Endodermal cell (in vitro differentiated cells): ENCODE measurements around the gene ROR2. TPM values are rescaled to one million over a fixed set of nuclear protein-coding genes. Genes with fewer than 3 reads are reported as not detected.

ENCODE experiments used
- DNase-seq: peaks from one replicate; pipeline ENCODE4 v3.0.0-alpha.2; 2017
- H3K27ac ChIP-seq: 2 replicates; pipeline ENCODE4 v1.5.1; 2013; ENCODE audit warnings: mild to moderate bottlenecking, low read depth, low read length, moderate library complexity
- H3K27me3 ChIP-seq: 2 replicates; pipeline ENCODE4 v1.6.1; 2013; ENCODE audit warnings: mild to moderate bottlenecking, low read length, moderate library complexity; ENCODE audit not compliant: insufficient read depth, control insufficient read depth, poor library complexity, severe bottlenecking
- H3K36me3 ChIP-seq: 2 replicates; pipeline ENCODE4 v1.7.0; 2013; ENCODE audit warnings: mild to moderate bottlenecking, low read length, moderate library complexity; ENCODE audit not compliant: control insufficient read depth, insufficient read depth
- H3K4me1 ChIP-seq: one replicate; pipeline ENCODE4 v1.7.0; 2013; ENCODE audit warnings: low read length; ENCODE audit not compliant: control insufficient read depth, insufficient read depth
- H3K4me3 ChIP-seq: 2 replicates; pipeline ENCODE4 v1.5.1; 2013; ENCODE audit warnings: mild to moderate bottlenecking, low read length, moderate library complexity
- H3K9ac ChIP-seq: 2 replicates; pipeline ENCODE4 v1.6.1; 2013; ENCODE audit warnings: mild to moderate bottlenecking, low read length, moderate library complexity; ENCODE audit not compliant: poor library complexity, severe bottlenecking; ENCODE audit errors: extremely low read depth
- H3K9me3 ChIP-seq: 2 replicates; pipeline ENCODE4 v1.6.1; 2013; ENCODE audit warnings: mild to moderate bottlenecking, low read length, moderate library complexity; ENCODE audit not compliant: control insufficient read depth
- H3K27ac Mint-ChIP-seq: 2 replicates; pipeline ENCODE4 v1.8.0; 2020; ENCODE audit warnings: mixed read lengths
- H3K27me3 Mint-ChIP-seq: 2 replicates; pipeline ENCODE4 v1.8.0; 2021; ENCODE audit warnings: mild to moderate bottlenecking, mixed read lengths; ENCODE audit not compliant: insufficient read depth
- H3K36me3 Mint-ChIP-seq: 2 replicates; pipeline ENCODE4 v1.8.0; 2020; ENCODE audit warnings: low read depth, mixed read lengths
- H3K4me1 Mint-ChIP-seq: 2 replicates; pipeline ENCODE4 v1.8.0; 2020; ENCODE audit warnings: mixed read lengths
- H3K4me3 Mint-ChIP-seq: 2 replicates; pipeline ENCODE4 v1.8.0; 2020; ENCODE audit warnings: mild to moderate bottlenecking, moderate library complexity, mixed read lengths
- H3K9me3 Mint-ChIP-seq: 2 replicates; pipeline ENCODE4 v1.8.0; 2020; ENCODE audit warnings: mild to moderate bottlenecking, mixed read lengths
- WGBS, 2 experiments: methylation state at CpG; one replicate each; pipeline versions ENCODE4 v1.1.5 to v1.1.7; 2013; ENCODE audit warnings: missing lambda C conversion rate in 2 of 2, mixed read lengths in 1 of 2; ENCODE audit not compliant: insufficient coverage in 1 of 2, insufficient read length in 1 of 2; 5-methylcytosine and 5-hydroxymethylcytosine counted together
- total RNA-seq, 2 donors: library from RNA; stranded (reverse); fragmentation: NEBNext Ultra II Directional in 1 of 2; extraction: Animal tissue kit (Norgen Biotek cat#: 25700) in 1 of 2; gene quantifications; 2 replicates in 1 of 2; 3 replicates in 1 of 2; pipeline ENCODE4 v1.2.1, GENCODE V29; 2021
- TF ChIP-seq, protein P1 (sequence below): fragments of 200-600 bp; sonication (generic); conservative IDR thresholded peaks from 2 replicates; pipeline ENCODE4 v1.5.0; 2021; ENCODE audit warnings: antibody characterized with exemption, mild to moderate bottlenecking

ROR2 gene
- total RNA-seq, 2 donors from 2014 or later, result 104 to 160 TPM

DNA sequence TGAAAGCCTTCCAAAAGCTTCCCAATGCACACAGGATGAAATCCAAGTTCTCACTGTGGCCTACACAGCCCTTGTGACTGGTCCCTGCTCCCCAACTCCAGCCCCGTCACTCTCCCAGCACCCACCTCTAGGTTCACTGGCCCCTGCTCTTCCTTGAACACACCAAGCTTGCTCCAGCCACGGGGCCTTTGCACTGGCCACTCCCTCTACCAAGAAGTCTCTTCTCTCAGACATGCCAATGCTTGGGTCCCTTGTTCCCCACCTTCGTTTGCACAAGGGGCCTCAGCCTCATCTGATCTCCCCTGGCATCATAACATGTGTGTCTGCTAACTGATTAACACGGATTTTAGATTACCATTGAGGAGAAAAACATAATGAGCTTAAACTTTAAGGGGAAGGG is 56.0 kb downstream of the ROR2 start:
- Histone ChIP-seq H3K27ac (no peak overlapping the region), H3K9me3 (no peaks in the 10 kb centered on the region), H3K9ac (no peak overlapping the region), H3K27me3 (no peaks in the 10 kb centered on the region), H3K36me3 (peaks cover 67% of the 10 kb centered on the region), H3K4me3 (no peak overlapping the region), H3K4me1 (peaks cover 49% of the 10 kb centered on the region)
- Mint-ChIP-seq H3K27me3 (no peaks in the 10 kb centered on the region), H3K4me1 (peaks cover 76% of the 10 kb centered on the region), H3K9me3 (no peaks in the 10 kb centered on the region), H3K4me3 (no peak overlapping the region), H3K36me3 (peaks cover 25% of the 10 kb centered on the region), H3K27ac (peak overlapping the region; percentile 56)
- TF ChIP-seq, protein P1, sequence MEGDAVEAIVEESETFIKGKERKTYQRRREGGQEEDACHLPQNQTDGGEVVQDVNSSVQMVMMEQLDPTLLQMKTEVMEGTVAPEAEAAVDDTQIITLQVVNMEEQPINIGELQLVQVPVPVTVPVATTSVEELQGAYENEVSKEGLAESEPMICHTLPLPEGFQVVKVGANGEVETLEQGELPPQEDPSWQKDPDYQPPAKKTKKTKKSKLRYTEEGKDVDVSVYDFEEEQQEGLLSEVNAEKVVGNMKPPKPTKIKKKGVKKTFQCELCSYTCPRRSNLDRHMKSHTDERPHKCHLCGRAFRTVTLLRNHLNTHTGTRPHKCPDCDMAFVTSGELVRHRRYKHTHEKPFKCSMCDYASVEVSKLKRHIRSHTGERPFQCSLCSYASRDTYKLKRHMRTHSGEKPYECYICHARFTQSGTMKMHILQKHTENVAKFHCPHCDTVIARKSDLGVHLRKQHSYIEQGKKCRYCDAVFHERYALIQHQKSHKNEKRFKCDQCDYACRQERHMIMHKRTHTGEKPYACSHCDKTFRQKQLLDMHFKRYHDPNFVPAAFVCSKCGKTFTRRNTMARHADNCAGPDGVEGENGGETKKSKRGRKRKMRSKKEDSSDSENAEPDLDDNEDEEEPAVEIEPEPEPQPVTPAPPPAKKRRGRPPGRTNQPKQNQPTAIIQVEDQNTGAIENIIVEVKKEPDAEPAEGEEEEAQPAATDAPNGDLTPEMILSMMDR, result no peak
- 90 to 92% methylated on average over 1 to 4 of the region's 4 CpGs for WGBS, 2 experiments
- DNase-seq, result no peak

DNA sequence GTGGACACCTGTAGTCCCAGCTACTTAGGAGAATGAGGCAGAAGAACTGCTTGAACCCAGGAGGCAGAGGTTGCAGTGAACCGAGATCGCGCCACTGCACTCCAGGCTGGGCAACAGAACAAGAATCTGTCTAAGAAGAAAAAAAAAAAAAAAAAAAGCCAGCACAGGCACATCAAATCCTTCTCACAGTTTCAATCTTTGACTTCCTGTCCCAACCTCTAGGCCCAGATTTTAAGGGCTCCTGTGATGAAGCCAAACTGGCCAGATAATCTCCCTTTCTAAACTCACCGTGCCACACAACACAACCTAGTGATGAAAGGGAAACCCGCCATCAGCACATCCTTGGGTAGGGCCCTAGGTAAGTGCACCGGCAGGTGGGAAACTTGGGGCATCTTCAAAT is 58.1 kb downstream of the ROR2 start:
- H3K4me3 ChIP-seq, result no peak overlapping the region
- Mint-ChIP-seq H3K9me3 (no peaks in the 10 kb centered on the region), H3K27me3 (peaks cover 4% of the 10 kb centered on the region), H3K36me3 (peaks cover 11% of the 10 kb centered on the region), H3K4me1 (peaks cover 76% of the 10 kb centered on the region), H3K27ac (no peak overlapping the region), H3K4me3 (no peak overlapping the region)
- DNase-seq, result no peak
- no peaks in the 10 kb centered on the region for H3K9me3 ChIP-seq
- H3K27ac ChIP-seq, result no peak overlapping the region
- peaks cover 46% of the 10 kb centered on the region for H3K4me1 ChIP-seq
- H3K27me3 ChIP-seq, result no peaks in the 10 kb centered on the region
- no peak overlapping the region for H3K9ac ChIP-seq
- 95 to 100% methylated on average over 2 to 6 of the region's 6 CpGs for WGBS, 2 experiments
- TF ChIP-seq, protein P1, result no peak
- peaks cover 54% of the 10 kb centered on the region for H3K36me3 ChIP-seq

DNA sequence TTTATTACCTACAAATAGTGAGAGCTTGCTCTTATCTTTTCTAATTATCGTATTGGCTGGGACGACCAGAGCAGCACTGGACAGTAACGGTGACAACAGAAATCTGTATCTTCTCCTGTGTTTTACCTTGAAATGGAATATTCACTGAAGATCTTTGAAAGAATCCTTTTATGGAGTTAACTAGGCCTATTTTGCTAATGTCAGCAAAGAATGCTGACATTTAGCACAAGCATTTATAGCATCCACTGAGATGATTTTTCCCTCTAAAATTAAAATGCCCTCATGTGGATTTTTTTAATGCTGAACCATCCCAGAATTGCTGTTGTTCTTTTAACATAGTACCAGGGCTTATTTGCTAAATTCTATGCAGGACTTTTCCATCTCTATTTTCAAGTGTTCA is 59.4 kb downstream of the ROR2 start:
- Mint-ChIP-seq H3K4me1 (peaks cover 76% of the 10 kb centered on the region), H3K27ac (no peak overlapping the region)

More for the DNA sequence above, 59.4 kb downstream of the ROR2 start:
- no peak overlapping the region for H3K27ac ChIP-seq
- no peaks in the 10 kb centered on the region for H3K27me3 ChIP-seq
- Mint-ChIP-seq H3K9me3 (no peaks in the 10 kb centered on the region), H3K36me3 (peaks cover 5% of the 10 kb centered on the region), H3K27me3 (peaks cover 4% of the 10 kb centered on the region), H3K4me3 (no peak overlapping the region)
- H3K36me3 ChIP-seq, result peaks cover 45% of the 10 kb centered on the region
- no peaks in the 10 kb centered on the region for H3K9me3 ChIP-seq
- TF ChIP-seq, protein P1, result no peak
- H3K9ac ChIP-seq, result no peak overlapping the region
- no peak for DNase-seq
- peaks cover 46% of the 10 kb centered on the region for H3K4me1 ChIP-seq
- 92 to 93% methylated on average over 3 of the region's 3 CpGs for WGBS, 2 experiments
- H3K4me3 ChIP-seq, result no peak overlapping the region
